H9 (cell line): Measurements from ENCODE around the gene NANOS2. TPM values are rescaled to one million over a fixed set of nuclear protein-coding genes. Genes with fewer than 3 reads are reported as not detected.
A peak's percentile ranks its signal among the peaks of the same experiment; 100 is the strongest.

ENCODE experiments used
- DNase-seq: peaks from one replicate; pipeline ENCODE4 v3.0.0-alpha.2; 2017
- H2AFZ ChIP-seq: one replicate; pipeline ENCODE4 v1.6.1; 2013; ENCODE audit warnings: mild to moderate bottlenecking, low read length, control low read depth, moderate library complexity
- H2AK5ac ChIP-seq: 2 replicates; pipeline ENCODE4 v1.6.1; 2013; ENCODE audit warnings: low read length, control low read depth, mixed read lengths; ENCODE audit not compliant: insufficient read length
- H2BK120ac ChIP-seq: one replicate; pipeline ENCODE4 v1.6.1; 2013; ENCODE audit warnings: low read depth, mild to moderate bottlenecking, low read length, control low read depth, inconsistent platforms; ENCODE audit not compliant: poor library complexity, severe bottlenecking
- H2BK12ac ChIP-seq: 2 replicates; pipeline ENCODE4 v1.6.1; 2013; ENCODE audit warnings: low read length, control low read depth, mixed read lengths, low read depth; ENCODE audit not compliant: insufficient read length
- H2BK15ac ChIP-seq: 2 replicates; pipeline ENCODE4 v1.6.1; 2013; ENCODE audit warnings: low read depth, low read length, control low read depth
- H2BK20ac ChIP-seq: one replicate; pipeline ENCODE4 v1.6.1; 2013; ENCODE audit warnings: low read depth, mild to moderate bottlenecking, low read length, control low read depth, inconsistent platforms; ENCODE audit not compliant: poor library complexity, severe bottlenecking
- H2BK5ac ChIP-seq: 2 replicates; pipeline ENCODE4 v1.6.1; 2013; ENCODE audit warnings: low read length, control low read depth, mixed read lengths; ENCODE audit not compliant: insufficient read length
- H3K14ac ChIP-seq: 2 replicates; pipeline ENCODE4 v1.6.1; 2013; ENCODE audit warnings: low read length, control low read depth; ENCODE audit not compliant: insufficient read depth
- H3K18ac ChIP-seq: 2 replicates; pipeline ENCODE4 v1.6.1; 2013; ENCODE audit warnings: low read depth, mild to moderate bottlenecking, mixed read lengths, low read length, control low read depth; ENCODE audit not compliant: insufficient read length
- H3K23ac ChIP-seq: 2 replicates; pipeline ENCODE4 v1.6.1; 2013; ENCODE audit warnings: low read length, control low read depth, mixed read lengths, low read depth; ENCODE audit not compliant: insufficient read length
- H3K23me2 ChIP-seq: 2 replicates; pipeline ENCODE4 v1.6.1; 2013; ENCODE audit warnings: low read depth, mild to moderate bottlenecking, mixed read lengths, low read length, control low read depth; ENCODE audit not compliant: insufficient read length, poor library complexity, severe bottlenecking
- H3K27ac ChIP-seq: 2 replicates; pipeline ENCODE4 v1.5.1; 2013; ENCODE audit warnings: low read length, control low read depth, mixed read lengths, low read depth; ENCODE audit not compliant: insufficient read length
- H3K27me3 ChIP-seq: 2 replicates; pipeline ENCODE4 v1.6.1; 2013; ENCODE audit warnings: low read length, control low read depth, inconsistent platforms; ENCODE audit not compliant: insufficient read depth
- H3K4ac ChIP-seq: 2 replicates; pipeline ENCODE4 v1.6.1; 2013; ENCODE audit warnings: low read depth, mild to moderate bottlenecking, control low read depth, inconsistent platforms, low read length, moderate library complexity
- H3K4me1 ChIP-seq: 2 replicates; pipeline ENCODE4 v1.6.1; 2013; ENCODE audit warnings: low read length, control low read depth, inconsistent platforms; ENCODE audit not compliant: insufficient read depth
- H3K4me2 ChIP-seq: 2 replicates; pipeline ENCODE4 v1.6.1; 2013; ENCODE audit warnings: low read length, control low read depth, mixed read lengths; ENCODE audit not compliant: insufficient read length, insufficient read depth
- H3K56ac ChIP-seq: 2 replicates; pipeline ENCODE4 v1.6.1; 2013; ENCODE audit warnings: low read depth, mild to moderate bottlenecking, mixed read lengths, low read length, control low read depth; ENCODE audit not compliant: insufficient read length
- H3K79me1 ChIP-seq: 2 replicates; pipeline ENCODE4 v1.6.1; 2013; ENCODE audit warnings: low read depth, mild to moderate bottlenecking, moderate library complexity, low read length, control low read depth, inconsistent platforms; ENCODE audit not compliant: insufficient read depth, poor library complexity, severe bottlenecking
- H3K79me2 ChIP-seq: 2 replicates; pipeline ENCODE4 v1.6.1; 2013; ENCODE audit warnings: low read length, control low read depth, inconsistent platforms; ENCODE audit not compliant: insufficient read depth
- H3K9ac ChIP-seq: 2 replicates; pipeline ENCODE4 v1.6.1; 2013; ENCODE audit warnings: low read length, control low read depth, mixed read lengths; ENCODE audit not compliant: insufficient read length; ENCODE audit errors: extremely low read depth
- H3K9me3 ChIP-seq: one replicate; pipeline ENCODE4 v1.6.1; 2013; ENCODE audit warnings: low read depth, low read length, inconsistent platforms; ENCODE audit not compliant: control insufficient read depth
- H3T11ph ChIP-seq: one replicate; pipeline ENCODE4 v1.6.1; 2013; ENCODE audit warnings: mild to moderate bottlenecking, low read length, control low read depth, inconsistent platforms
- H4K20me1 ChIP-seq: one replicate; pipeline ENCODE4 v1.6.1; 2013; ENCODE audit not compliant: control insufficient read depth, insufficient read length, insufficient read depth
- H4K5ac ChIP-seq: 2 replicates; pipeline ENCODE4 v1.6.1; 2013; ENCODE audit warnings: low read depth, mild to moderate bottlenecking, mixed read lengths, low read length, control low read depth; ENCODE audit not compliant: insufficient read length
- H4K8ac ChIP-seq: replicated peaks from 2 replicates; pipeline ENCODE4 v1.6.1; 2013; ENCODE audit warnings: low read length, control low read depth, mixed read lengths, low read depth; ENCODE audit not compliant: insufficient read length
- H4K91ac ChIP-seq: 2 replicates; pipeline ENCODE4 v1.6.1; 2013; ENCODE audit warnings: low read depth, mild to moderate bottlenecking, moderate library complexity, mixed read lengths, low read length, control low read depth; ENCODE audit not compliant: insufficient read length
- H3K27ac Mint-ChIP-seq, 3 experiments: 2 replicates in 2 of 3; 3 replicates in 1 of 3; pipeline ENCODE4 v1.8.0; 2020 to 2021; ENCODE audit warnings: mixed read lengths in 3 of 3, mild to moderate bottlenecking in 1 of 3, moderate library complexity in 1 of 3
- H3K27me3 Mint-ChIP-seq: 2 replicates; pipeline ENCODE4 v1.8.0; 2021; ENCODE audit warnings: low read depth, mild to moderate bottlenecking, moderate library complexity, mixed read lengths
- H3K36me3 Mint-ChIP-seq, 3 experiments: 2 replicates in 2 of 3; 3 replicates in 1 of 3; pipeline ENCODE4 v1.8.0; 2020 to 2021; ENCODE audit warnings: low read depth in 3 of 3, mixed read lengths in 3 of 3; ENCODE audit not compliant: insufficient read depth in 1 of 3
- H3K4me1 Mint-ChIP-seq, 2 experiments: 2 replicates each; pipeline ENCODE4 v1.8.0; 2020; ENCODE audit warnings: mixed read lengths in 2 of 2
- H3K4me3 Mint-ChIP-seq, 2 experiments: 2 replicates in 1 of 2; 3 replicates in 1 of 2; pipeline ENCODE4 v1.8.0; 2020 to 2021; ENCODE audit warnings: mild to moderate bottlenecking in 2 of 2, mixed read lengths in 2 of 2, moderate library complexity in 1 of 2
- H3K9me3 Mint-ChIP-seq, 2 experiments: 2 replicates in 1 of 2; 3 replicates in 1 of 2; pipeline ENCODE4 v1.8.0; 2020; ENCODE audit warnings: mild to moderate bottlenecking in 2 of 2, mixed read lengths in 2 of 2, moderate library complexity in 1 of 2
- WGBS: extraction: QIAGEN DNeasy Blood & Tissue Kit; methylation state at CpG from one replicate; pipeline ENCODE4 v1.1.7; 2013; ENCODE audit warnings: missing lambda C conversion rate, low lambda C conversion rate, mixed read lengths; ENCODE audit not compliant: insufficient read length; ENCODE audit errors: extremely low coverage; 5-methylcytosine and 5-hydroxymethylcytosine counted together
- total RNA-seq: library from RNA; stranded (reverse); gene quantifications from 2 replicates; pipeline ENCODE4 v1.2.1, GENCODE V29; 2021
- TF ChIP-seq, protein P1 (sequence below): fragments of 200-600 bp; sonication (generic); conservative IDR thresholded peaks from 3 replicates; pipeline ENCODE4 v1.8.0; 2021; ENCODE audit warnings: antibody characterized with exemption, mild to moderate bottlenecking

The NANOS2 gene
- total RNA-seq, 1 experiment from 2014 or later = not detected

DNA sequence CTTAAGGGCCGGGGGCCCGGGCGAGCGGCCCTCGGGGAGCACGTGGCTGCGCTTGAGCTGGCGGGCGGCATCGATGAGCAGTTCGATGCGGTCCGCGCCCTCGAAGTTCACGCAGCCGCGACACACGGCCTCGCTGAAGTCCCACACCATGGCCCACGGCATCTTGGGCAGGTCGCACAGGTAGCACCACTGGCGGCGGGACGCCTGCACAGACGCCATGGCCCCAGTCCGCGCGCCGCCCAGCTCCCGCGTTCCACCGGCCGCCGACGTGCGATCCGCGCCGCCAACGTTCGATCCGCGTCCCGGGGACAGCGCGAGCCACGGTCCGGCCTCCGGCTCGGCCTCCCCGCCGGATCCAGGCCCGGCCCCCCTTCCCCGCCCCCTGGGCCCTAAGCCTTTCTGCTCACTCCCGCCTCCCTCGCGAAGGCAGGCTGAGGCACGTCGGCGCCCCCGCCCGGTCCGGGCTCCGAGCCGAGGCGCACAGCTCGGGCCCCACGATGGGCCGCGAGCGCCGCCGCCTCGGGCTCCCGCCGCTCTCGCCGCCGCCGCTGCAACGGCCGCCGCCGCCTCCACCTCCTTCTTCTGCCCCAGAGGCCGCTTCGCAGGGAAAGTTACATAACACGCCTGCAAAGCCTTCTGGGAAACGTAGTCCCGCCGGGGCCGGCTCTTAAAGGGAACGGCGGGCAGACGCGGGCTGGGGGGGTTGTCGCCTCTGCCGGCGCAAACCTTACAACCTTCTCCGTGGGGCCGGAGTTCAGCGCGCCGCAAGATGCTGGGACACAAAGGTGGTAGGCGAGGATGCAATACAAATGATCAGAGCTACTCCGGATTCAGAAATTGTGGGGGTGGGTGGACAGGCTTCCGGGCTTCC is 28.8 kb downstream of the NANOS2 start, which contains the start of gene IRF2BP1:
IRF2BP1 (minus strand) TSS at position 586 of the 871 bp plus-strand sequence; CDS start at position 219, 367 bp downstream.
- Histone ChIP-seq H3K4me1 (peaks cover 2% of the 10 kb centered on the region; the same call in 1 of the 2 replicates), H3K79me1 (no peaks in the 10 kb centered on the region), H4K91ac (no peak within 1 kb of the TSS), H2AFZ (no peak within 1 kb of the TSS), H3K4me2 (peak within 1 kb of the TSS; percentile 76), H3K9me3 (no peaks in the 10 kb centered on the region), H2BK12ac (no peak within 1 kb of the TSS), H3K27me3 (no peaks in the 10 kb centered on the region), H3K23ac (no peak within 1 kb of the TSS), H4K20me1 (no peaks in the 10 kb centered on the region), H2AK5ac (no peak within 1 kb of the TSS), H3K14ac (peak within 1 kb of the TSS; percentile 89), H4K8ac (no peak within 1 kb of the TSS), H2BK20ac (no peak within 1 kb of the TSS), H4K5ac (no peak within 1 kb of the TSS), H3K9ac (peak within 1 kb of the TSS; percentile 77), H2BK120ac (no peak within 1 kb of the TSS), H3K18ac (peak within 1 kb of the TSS; percentile 83), H3K79me2 (no peaks in the 10 kb centered on the region), H3K4ac (no peak within 1 kb of the TSS), H3K23me2 (peaks cover 19% of the 10 kb centered on the region), H3T11ph (no peak within 1 kb of the TSS), H2BK5ac (no peak within 1 kb of the TSS), H3K56ac (no peak within 1 kb of the TSS), H2BK15ac (no peak within 1 kb of the TSS), H3K27ac (no peak within 1 kb of the TSS)
- TF ChIP-seq, protein P1, sequence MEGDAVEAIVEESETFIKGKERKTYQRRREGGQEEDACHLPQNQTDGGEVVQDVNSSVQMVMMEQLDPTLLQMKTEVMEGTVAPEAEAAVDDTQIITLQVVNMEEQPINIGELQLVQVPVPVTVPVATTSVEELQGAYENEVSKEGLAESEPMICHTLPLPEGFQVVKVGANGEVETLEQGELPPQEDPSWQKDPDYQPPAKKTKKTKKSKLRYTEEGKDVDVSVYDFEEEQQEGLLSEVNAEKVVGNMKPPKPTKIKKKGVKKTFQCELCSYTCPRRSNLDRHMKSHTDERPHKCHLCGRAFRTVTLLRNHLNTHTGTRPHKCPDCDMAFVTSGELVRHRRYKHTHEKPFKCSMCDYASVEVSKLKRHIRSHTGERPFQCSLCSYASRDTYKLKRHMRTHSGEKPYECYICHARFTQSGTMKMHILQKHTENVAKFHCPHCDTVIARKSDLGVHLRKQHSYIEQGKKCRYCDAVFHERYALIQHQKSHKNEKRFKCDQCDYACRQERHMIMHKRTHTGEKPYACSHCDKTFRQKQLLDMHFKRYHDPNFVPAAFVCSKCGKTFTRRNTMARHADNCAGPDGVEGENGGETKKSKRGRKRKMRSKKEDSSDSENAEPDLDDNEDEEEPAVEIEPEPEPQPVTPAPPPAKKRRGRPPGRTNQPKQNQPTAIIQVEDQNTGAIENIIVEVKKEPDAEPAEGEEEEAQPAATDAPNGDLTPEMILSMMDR = no peak
- Mint-ChIP-seq H3K36me3 (peaks cover 4 to 7% (median 5%) of the 10 kb centered on the region in 3 experiments; a peak in 4 of 7 replicates), H3K9me3 (no peaks in the 10 kb centered on the region), H3K27me3 (peaks cover 4% of the 10 kb centered on the region; the same call in 1 of the 2 replicates), H3K4me1 (peaks cover 23 to 33% of the 10 kb centered on the region in 2 experiments), H3K27ac (peak within 1 kb of the TSS; percentile 98 to 99 (median 98)), H3K4me3 (peak within 1 kb of the TSS; percentile 87 to 94)
- peak; percentile 91 for DNase-seq
- WGBS = no CpG with 5 or more reads among the region's 107 CpGs
